GM19395 (cell line): Measurements from ENCODE around the gene APOOL.
"Not testable (repeated sequence)": the region's sequence is repeated elsewhere in the genome, so short reads cannot be mapped to it uniquely, and the experiment has no call there.

Source experiments
- ATAC-seq: cut with Tn5 transposase; IDR thresholded peaks from one replicate; pipeline ENCODE4 v1.9.1; 2021; ENCODE audit warnings: mild to moderate bottlenecking, moderate library complexity; ENCODE audit not compliant: unreplicated experiment

APOOL gene, protein sequence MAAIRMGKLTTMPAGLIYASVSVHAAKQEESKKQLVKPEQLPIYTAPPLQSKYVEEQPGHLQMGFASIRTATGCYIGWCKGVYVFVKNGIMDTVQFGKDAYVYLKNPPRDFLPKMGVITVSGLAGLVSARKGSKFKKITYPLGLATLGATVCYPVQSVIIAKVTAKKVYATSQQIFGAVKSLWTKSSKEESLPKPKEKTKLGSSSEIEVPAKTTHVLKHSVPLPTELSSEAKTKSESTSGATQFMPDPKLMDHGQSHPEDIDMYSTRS

DNA sequence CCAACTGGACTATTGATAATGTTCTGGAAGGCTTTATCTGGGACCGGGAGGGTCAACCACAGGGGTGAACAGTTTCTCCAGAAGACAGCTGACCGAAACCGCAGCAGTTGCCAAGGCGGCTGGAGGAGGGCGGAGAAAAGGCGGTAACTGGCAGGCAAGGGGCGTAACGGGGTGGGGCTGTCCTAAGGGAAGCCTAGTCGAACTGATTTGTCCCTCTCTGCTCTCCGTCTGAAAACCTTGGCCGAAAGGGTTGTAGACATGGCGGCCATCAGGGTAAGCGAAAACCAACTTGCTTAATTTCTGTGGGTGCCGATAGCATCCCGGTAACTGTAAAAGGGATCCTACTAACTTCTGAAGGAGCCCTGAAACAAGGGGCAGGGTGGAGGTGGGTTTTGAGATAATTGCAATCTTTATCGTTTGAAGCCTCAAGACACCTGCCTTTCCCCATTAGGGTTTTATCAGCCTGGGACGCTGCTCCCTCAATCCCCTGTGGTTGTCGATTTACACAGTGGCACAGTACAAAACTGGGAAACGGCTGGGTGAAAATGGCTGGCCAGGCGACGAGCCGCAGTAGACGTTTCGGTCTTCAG, at the start of gene APOOL:
Gene APOOL (plus strand): TSS at position 223 of the 590 bp plus-strand sequence. CDS start 36 bp downstream, at position 259.
- ATAC-seq = peak; percentile 94

DNA sequence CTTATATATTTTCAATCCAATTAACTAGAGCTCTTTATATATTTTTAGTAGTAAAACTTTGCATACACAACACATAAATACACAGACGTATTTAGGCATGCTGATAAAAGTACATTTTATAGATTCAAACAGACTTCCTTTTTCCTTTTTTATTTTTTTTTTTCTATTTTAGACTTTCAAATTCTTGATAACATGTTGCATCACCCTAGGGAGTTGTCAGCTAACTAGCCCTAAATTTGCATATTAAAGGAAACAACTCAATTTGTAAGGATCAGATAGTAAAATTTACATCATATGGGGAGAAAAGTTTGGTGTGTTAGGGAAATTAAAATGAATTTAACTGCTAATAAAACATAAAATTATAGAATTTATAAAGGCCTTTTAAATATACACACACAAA, 47.4 kb upstream of the APOOL start:
- no peak for ATAC-seq

DNA sequence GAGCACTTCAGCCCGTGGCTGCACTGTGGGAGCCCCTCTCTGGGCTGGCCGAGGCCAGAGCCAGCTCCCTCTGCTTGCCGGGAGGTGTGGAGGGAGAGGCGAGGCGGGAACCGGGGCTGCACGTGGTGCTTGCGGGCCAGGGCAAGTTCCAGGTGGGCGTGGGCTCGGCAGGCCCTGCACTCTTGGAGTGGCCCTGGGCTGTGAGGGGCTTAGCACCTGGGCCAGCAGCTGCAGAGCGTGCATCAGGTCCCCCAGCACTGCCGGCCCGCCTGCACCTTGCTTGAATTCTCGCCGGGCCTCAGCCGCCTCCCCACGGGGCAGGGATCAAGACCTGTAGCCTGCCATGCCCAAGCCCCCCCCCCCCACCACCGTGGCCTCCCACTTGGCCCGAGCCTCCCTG, 28.9 kb upstream of the APOOL start:
- ATAC-seq = no peak

DNA sequence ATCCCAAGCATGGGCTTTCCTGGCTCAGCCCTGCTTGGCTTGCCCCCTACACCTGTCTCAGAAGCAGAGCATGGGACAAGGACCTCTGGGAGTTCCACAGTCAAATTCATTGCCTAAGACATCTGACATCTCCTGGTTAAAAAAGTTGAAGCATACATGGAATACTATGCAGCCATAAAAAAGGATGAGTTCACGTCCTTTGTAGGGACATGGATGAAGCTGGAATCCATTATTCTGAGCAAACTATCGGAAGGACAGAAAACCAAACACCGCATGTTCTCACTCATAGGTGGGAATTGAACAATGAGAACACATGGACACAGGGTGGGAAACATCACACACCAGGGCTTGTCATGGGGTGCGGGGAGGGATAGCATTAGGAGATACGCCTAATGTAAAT, 11.9 kb upstream of the APOOL start:
- ATAC-seq = not testable (repeated sequence)

DNA sequence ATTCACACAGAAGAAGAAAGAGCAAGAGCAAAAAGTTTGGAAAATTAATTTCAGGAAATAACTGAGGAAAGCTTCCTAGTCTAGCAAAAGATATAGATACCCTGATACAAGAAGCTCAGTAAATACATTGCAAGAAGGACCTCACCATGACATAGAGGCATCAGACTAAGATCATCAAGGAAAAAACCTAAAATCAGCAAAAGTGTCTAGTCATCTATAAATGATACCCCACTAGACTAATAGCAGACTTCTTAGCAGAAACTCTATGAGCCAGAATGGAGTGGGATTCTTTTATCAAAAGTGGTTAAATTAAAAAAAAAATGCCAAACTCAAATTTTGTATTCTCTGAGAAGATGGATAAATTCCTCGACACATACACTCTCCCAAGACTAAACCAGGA, 10.5 kb upstream of the APOOL start:
- ATAC-seq = no peak

DNA sequence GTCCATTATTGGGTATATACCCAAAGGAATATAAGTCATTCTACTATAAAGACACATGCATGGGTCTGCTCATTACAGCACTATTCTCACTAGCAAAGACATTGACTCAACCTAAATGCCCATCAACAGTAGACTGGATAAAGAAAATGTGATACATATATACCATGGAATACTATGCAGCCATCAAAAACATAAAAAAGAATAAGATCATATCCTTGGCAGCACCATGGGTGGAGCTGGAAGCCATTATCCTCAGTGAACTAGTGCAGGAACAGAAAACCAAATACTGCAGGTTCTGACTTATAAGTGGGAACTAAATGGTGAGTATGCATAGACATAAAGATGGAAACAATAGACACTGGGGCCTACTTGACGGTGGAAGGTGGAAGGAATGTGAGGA, 2.3 kb upstream of the APOOL start:
- ATAC-seq = no peak

DNA sequence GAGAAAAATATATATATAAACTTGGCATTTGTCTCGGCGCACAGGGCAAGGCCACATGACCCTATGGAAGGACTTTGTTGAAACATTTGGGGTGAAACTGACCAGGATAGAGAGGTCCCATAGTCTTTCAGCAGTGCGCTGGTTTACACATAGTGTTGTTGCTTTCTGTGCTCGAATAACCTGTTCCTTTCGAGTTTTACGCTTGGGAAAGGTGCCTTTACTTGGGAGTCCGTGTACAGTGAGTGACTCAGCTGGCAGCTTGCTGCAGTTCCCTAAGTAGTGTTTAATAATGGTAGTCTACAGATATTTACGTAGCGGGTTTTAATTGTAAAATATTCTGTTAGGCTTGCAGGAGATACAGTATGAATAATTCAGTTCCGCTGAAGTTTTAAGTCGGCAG, 578 bp downstream of the APOOL start:
- ATAC-seq = peak; percentile 6

DNA sequence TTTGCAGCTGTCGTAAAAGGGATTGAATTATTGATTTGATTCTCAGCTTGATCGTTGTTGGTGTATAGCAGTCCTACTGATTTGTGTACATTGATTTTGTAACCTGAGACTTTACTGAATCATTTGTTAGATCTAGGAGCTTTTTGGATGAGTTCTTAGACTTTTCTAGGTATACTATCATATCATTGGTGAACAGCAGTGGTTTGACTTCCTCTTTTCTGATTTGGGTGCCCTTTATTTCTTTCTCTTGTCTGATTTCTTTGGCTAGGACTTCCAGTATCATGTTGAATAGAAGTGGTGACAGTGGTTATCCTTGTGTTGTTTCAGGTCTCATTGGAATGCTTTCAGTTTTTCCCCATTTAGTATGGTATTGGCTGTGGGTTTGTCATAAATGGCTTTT, 8.4 kb downstream of the APOOL start:
- no peak for ATAC-seq

DNA sequence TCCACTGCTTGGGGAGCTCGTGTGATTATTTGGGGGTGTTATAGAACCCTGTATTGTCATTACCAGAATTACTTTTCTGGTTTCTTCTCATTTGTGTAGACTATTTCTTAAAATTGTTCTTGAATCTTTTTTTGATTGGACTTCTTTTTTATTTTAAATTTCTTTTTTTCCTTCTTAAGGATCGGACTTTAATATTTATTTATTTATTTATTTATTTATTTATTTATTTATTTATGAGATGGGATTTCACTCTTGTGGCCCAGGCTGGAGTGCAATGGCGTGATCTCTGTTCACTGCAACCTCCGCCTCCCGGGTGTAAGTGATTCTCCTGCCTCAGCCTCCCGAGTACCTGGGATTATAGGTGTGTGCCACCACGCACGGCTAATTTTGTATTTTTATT, 11.7 kb downstream of the APOOL start:
- not testable (repeated sequence) for ATAC-seq

DNA sequence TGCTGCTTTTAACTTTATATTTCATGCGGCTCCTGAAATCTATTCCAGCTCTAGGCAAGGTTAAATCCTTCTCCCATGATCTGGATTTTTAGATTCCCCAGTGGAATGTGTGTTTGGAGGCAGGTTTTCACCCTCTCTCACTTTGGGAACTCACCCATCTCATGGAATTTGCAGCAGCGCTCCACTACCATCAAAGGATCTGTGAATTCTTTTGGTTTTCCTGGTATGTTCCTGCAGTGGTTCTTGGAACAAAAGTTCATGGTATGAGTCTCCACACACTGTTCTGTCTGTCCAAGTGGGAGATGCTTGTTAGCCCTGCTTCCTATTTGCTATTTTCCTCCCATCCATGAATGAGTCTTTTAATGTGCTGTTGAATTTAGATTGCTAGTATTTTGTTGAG, 14.0 kb downstream of the APOOL start:
- ATAC-seq = no peak

DNA sequence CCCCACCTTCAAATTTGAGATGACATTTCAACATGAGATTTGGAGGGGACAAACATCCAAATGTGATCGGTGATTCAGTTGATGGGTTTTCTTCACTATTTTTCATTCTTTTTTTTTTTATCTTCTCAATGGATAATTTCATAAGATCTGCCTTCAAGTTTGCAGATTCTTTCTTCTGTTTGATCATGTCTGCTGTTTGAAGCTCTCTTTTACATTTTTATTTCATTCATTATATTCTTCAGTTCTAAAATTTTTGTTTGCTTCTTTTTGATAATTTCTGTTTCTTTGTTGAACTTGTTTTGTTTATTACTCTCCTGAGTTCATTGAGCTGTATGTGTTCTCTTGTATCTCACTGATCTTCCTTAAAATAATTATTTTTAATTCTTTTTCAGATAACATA, 14.8 kb downstream of the APOOL start:
- no peak for ATAC-seq

DNA sequence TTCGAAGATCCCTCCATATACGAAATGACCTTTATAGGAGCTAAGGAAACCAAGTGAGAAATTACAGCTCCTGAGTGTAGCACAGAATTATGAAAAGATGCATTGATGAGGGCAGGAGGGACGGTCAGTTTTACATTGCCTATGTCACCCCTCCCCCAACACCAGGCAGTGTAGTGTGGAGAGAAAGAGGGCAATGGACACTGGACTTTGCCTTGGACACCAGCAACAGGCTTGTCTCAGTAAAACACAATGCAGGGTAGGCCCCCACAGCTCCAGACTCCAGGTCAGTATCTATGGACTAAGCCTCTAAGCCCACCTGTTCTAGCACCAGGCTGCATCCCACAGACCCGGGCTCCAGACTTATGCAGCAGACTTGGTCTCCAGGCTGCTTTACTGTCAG, 16.5 kb downstream of the APOOL start:
- ATAC-seq = no peak

DNA sequence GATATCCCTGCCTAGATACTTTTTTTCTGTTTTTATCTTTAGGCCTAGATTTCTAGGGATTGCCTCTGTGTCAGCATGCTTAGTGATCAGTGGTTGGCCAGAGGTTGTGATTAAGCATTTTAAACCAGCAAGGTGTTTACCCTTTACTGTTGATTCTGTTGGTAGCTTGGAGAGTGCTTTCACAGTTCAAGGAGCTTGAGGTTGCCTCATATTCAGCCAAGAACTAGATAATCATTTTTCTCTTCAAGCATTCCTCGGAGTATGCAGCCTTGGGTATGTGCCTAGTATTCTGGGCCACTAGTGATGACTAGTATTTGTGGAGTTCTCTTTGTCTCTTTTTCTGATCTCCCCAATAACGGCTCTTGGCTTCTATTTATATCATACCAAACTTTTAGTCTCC, 20.4 kb downstream of the APOOL start:
- ATAC-seq = no peak

DNA sequence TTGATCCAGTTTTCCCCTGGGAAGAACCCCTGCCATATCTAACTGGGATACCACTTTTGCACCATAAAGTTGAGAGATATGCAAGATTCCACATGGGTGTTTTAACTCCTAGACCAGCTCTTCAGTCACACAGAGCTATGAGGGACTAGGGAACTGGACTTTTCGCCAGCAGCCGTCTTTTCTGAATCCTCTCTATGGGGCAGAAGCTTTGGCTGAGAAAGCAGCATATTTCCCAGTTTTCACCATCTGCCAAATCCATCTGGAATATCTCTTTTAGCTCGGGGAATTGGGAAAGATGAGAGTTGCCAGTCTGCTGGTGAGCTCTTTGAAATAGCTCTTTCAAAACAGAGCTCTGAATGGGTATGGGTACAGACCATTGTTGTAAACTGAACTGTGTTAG, 20.9 kb downstream of the APOOL start:
- no peak for ATAC-seq

DNA sequence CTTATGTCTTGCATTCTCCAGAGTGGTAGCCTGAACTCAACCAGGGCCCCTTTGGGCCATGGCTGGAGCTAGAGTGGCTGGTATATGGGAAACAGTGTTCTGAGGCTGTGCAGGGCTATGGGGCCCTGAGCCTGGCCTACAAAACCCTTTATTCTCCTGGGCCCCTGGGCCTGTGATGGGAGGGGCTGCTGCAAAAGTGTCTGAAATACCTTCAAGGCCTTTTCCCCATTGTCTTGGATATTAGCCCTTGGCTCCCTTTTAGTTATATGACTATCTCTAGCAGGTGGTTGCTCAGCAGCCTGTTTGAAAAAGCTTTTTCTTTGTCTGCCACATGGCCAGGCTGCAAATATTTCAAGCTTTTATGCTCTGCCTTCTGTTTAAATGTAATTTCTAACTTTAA, 22.5 kb downstream of the APOOL start:
- ATAC-seq = no peak

DNA sequence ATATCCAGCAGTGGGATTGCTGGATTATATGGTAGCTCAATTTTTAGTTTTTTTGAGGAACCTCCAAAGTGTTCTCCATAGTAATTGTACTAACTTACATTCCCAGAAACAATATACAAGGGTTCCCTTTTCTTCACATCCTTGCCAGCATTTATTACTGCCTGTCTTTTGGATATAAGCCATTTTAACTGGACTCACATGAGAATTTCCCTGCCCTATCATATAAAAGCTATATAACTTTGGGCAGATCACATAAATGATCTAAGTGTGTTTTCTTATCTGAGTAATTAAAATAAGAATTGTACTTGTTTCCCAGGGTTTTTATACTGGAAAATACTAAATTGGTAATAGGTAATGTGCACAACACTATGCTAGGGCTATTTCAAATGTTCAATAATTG, 25.4 kb downstream of the APOOL start:
- no peak for ATAC-seq

DNA sequence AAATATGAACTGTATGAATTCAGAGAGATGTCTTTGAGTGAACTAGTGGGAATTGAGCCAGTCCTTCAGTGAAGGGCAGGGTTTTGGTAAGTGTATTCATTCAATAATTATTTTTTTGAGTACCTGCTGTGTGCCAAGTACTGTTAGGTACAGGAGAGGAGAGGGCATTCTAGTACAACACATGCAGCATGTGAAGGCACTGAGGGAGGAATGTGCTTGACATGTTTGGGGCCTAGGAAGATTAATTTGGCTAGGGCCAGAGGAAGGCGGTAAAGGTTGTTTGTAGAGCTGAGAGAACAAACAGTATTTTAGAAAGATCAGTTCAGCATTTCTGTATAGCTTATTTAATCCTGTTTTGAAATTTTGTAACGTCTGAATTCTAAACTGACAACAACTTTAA, 27.8 kb downstream of the APOOL start:
- no peak for ATAC-seq

DNA sequence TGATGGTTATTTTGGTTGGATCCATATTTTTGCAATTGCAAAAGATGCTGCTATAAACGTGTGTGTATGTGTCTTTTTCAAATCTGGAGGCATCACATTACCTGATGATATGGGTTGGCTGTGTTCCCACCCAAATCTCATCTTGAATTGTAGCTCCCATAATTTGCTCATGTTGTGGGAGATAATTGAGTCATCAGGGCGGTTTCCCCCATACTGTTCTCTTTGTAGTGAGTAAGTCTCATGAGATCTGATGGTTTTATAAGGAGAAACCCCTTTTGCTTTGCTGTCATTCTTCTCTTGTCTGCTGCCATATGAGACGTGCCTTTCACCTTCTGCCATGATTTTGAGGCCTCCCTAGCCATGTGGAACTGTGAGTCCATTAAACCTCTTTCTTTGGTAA, 33.4 kb downstream of the APOOL start:
- ATAC-seq = no peak

DNA sequence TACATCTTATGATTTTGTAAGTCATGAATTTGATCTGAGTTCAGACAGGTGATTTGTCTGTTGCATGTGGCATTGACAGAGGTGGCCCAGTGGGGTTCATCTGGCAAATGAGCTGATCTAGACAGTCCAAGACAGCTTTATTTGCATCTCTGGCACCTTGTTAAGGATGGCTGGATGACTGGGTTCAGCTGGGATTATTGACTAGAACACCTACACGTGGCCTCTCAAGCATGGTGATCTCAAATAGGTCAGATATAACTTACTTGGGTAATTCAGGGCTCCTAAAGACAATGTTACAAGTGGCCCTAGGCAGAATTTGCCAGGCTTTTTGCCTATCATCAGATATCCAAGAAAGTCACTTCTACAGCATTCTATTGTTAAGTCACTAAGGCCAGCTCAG, 48.0 kb downstream of the APOOL start:
- ATAC-seq = no peak

DNA sequence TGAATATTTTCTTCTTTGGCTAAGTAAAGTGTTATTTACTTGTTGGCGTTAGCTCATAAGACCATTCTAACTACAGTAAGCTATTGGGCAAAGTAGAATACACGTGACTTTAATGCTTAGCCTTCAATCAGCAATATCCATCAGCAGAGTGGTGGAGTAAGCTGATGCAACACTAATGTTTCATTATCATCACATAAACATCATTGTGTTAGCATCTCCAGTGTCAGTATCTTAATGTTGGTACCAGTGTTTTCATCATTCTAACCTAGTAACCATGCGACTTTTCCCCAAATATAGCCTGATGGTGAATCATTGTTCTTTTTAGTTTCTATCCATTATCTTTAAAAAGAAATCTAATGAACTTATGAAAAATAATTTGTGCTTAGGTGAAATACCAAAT, 48.5 kb downstream of the APOOL start:
- no peak for ATAC-seq

DNA sequence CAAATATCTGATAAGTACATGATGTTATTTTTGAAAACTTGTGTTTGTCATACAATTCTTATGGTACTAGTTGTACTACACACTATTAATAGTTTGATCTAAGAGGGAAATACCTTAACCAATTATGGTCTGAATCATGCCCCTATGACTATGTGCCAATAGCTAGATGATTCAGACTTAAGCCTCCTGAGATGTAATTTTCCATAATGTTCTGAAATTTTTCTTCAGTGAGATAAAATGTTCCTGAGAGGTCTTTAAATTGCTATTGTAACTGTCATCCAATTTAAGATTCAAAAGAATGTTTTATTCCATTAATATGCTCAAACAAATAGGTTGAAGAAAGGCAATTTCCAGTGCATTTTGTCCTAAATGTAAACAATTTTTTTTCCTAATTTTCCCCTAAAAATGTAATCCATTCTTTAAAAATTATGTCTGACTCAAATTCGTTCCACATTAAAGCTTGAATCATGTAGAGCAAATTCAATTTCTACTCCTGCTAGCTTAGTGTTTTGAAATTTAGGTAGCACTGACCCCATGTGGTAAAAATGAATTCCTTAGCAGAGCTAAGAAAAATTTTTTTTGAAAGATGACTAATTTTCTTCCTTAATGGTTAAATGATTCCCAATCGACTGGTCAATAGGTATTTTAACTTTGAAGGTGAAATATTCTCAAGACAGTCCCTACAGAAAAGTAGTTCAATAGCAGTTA, 49.1 kb downstream of the APOOL start:
- ATAC-seq = no peak

DNA sequence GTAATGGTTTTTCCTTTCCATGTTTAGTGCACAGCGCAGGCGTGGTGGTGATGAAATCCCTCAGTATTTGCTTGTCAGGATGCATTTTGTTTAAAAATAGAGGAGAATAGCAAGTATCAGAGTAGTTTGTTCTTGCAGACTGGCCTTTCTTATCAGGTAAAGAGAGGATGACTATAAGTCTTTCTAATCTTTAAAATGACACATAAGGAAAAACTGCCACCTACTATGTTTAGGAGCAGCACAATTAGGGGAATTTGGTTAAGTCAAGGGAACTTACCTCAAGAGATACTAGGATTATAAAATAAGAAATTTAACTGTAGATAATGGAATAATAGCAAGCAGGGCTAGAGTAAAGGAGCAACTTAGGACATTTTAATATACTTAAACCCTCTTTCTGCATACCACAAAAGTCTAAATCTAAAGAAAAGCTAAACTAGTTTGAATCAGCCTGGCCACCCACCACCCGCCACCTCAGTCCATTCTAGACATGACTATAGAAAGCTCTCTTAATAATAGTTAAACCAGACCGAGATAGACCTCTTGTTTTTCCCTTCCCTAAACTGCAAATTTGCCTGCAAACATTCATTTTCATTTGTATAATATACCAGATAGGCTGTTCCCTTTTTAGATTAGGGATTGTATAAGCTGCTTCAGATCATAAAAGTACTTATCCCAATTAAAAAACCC, 62.0 kb downstream of the APOOL start:
- peak; percentile 68 for ATAC-seq
